Esophagus mucosa (tissue), 1 donor: Measurements from ENCODE around the gene MYMK. TPM values are rescaled to one million over a fixed set of nuclear protein-coding genes. Genes with fewer than 3 reads are reported as not detected.

Experiments
- ATAC-seq: fragments of 200-7000 bp; cut with Tn5 transposase; one replicate; pipeline ENCODE4 v1.9.1; 2020
- total RNA-seq: library from RNA; stranded (reverse); gene quantifications from one replicate; pipeline ENCODE4 v1.2.4, GENCODE V29; 2023
- donor health status: DM: yes; HTN: yes; CAD: no.

MYMK gene
- total RNA-seq, 1 donor from 2014 or later: not detected

GRCh38 chr9:133483611-133484010 is 41.1 kb downstream of the MYMK start:
- no peak for ATAC-seq

- peak; percentile 87 for ATAC-seq
Observed at GRCh38 chr9:133478851-133479711, 45.7 kb downstream of the MYMK start, which contains the start of gene SLC2A6. Gene SLC2A6 (minus strand): TSS chr9:133479099. CDS start chr9:133479059, 40 bp downstream.

DNA sequence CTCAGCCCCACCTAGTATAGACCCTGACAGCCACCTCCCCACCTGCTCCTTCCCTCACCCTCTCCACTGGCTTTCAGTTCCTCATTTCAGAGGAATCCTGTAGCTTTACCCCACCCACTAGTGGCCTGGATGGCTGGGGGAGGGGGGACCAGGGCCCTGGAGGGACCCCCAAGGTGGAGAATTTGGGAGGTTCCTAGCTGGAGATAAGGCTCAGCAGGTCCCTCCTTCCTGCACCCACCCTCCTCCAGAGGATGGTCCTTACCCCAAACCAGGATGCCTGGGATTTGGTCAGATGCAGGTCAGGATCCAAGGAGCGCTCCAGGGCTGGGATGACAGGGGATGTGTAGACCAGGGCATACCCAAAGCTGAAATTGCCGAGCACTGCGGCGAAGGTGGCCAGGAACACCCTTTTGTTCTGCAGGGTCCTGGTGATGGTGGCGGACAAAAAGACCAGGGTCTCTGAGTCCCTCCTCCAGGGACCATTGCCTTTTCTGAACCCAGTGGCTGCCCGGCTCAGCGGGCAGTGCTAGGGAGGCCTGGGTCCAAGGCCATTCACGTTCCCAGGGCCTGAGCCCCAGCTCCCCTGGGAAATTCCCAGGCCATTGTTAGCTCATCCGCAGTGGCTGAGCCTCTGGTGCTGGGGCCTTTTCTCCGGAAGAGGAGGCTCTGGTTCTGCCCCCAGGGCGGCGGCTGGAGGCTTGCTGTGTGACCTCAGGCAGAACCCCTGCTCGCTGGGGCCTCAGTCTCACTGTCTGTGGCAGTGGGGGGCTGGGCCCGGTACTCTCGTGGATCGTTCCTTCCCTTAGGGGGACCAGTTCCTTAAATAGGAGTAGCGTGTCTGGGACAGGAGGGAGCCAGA is 46.5 kb downstream of the MYMK start:
- peak; percentile 28 for ATAC-seq

DNA sequence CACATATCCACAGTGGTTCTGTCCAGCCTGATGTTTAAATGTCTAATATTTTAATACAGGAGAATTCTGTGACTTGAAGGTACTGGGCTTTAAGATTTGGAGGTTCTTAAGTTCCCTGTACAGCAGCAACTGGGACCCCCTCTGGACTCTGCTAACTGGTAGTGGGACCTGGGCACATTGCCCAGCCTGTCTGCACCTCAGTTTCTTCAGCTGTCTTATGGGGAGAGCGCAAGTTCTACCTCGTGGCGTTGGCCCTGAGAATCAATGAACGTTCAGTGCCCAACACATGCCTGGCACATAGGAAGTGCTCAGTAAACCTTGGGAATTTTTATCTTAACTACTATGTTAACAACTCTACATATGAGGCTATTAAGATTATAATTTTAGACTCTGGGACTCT is 47.3 kb downstream of the MYMK start:
- no peak for ATAC-seq

DNA sequence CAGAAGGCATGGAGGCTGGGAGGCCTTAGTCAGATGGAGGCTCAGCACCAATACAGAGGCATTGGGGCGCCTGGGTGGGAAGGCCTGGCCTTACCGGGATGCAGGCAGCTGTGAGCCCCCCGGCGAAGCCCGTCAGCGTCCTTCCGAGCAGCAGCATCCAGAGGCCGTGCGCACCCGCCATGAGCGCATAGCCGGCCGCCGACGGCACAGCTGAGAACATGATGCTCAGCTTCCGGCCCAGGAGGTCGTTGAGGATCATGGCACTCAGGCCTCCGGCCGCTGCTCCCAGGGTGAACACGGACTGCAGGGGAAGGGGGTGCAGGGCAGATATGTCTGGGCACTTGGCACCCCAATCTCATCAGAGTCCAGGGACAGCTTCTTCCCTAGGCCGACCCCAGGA is 47.8 kb downstream of the MYMK start:
- no peak for ATAC-seq

DNA sequence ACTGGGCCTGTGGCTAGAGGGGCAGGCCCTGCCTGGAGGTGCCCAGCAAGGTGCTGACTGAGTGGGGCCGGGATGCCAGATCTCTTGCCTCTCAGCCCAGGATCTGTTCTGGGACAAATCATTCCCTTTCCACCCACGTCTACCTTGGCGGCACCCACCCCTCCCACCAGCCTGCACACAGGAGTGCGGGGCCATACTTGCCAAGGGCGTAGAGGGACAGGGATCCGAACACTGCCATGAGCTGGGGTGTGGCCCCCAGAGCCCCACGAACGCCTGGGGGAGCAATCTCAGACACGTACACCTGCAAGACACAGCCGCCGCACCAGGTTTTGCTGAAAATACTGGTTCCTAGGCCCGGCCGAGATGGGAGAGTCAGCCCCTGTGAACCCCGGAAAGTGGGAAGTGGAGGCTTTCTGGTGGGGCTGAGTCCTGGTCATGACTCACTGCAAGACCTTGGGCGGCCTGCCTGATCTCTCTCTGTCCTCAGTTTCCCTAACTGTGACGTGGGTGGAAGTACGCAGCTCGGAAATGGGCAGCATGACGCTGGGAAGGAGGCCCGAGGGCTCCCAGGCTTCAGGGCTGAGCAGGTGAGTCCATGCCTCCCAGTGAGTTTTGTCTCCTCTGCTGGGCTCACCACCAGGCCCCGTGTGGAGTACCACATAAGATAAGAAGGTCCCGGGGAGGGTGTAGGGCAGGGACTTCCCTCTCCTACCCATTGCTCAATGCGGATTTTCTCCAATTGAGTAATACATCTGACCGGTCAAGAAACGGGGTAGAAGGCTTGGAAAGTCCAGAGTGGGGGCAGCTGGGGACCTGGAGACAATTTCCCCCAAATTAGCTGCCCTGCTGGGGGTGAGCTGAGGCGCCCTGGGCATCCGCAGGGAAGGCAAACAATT is 48.5 kb downstream of the MYMK start:
- ATAC-seq: no peak

- no peak for ATAC-seq
Observed at GRCh38 chr9:133475292-133476012, 49.3 kb downstream of the MYMK start.

DNA sequence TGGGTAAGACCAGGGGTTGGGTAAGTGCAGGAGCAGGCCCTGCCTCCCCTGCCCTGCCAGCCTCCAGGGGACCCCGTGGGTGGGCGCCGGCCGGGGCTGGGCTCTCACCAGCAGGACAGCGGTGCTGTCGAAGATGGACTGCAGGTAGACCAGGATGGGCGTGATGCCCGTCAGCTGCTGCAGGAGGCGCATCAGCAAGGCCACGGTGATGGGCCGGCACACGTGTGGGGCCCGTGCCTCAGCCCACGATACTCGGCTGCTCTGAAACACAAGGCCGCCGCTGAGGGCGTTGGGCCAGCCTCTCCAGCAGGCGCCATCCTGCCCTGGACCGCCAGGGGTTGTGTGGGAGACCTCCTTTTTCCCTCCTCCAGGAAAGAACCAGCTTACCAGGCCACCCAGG is 49.9 kb downstream of the MYMK start:
- no peak for ATAC-seq

- no peak for ATAC-seq
Observed at GRCh38 chr9:133474215-133474614, 50.5 kb downstream of the MYMK start.

DNA sequence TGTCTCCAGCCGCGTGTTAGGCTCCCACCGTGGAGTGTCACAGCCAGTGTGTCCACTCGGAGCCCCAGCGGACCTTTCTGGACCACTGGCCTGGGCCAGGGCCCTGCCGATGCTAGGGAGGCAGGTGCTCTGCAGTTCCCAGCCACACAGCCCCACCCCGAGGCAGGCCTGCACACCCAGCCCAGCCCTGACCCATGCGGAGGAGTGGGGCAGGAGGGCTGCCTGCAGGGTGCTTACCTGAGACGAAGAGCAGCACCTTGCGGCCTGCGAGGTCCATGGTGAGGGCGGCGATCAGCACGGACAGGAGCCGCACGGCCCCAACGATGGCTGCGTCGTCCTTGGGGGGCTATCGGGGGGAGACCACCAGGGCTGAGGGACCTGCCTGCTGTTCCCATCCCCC is 51.0 kb downstream of the MYMK start:
- no peak for ATAC-seq

DNA sequence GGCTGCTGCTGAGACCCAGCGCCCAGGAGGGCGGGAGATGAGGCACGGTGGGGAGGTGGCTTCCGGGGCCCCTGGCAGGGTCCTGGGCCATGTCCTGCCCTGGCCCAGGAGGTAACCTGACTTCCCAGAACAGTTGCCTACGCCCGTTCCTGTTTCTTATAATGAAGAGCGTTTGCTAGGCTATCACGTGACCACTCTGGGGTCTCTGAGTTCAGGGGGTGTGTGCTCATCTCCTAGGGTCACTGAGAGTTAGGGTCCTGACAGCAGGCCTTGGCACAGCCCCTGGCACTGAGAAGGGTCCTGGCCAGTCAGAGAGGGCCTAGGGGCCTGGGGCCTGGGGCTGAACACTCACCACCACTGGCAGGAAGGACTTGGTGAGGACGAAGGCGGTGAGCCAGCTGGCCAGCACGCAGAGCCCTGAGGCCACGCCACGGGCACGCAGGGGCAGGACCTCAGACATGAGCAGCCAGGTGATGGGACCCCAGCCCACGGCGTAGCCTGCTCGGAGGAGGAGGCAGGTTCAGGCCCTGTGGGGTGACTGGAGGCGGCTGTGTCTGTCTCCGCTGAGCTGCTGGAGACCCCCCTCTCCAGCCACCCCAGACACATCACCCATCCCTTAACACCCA is 51.9 kb downstream of the MYMK start:
- no peak for ATAC-seq

DNA sequence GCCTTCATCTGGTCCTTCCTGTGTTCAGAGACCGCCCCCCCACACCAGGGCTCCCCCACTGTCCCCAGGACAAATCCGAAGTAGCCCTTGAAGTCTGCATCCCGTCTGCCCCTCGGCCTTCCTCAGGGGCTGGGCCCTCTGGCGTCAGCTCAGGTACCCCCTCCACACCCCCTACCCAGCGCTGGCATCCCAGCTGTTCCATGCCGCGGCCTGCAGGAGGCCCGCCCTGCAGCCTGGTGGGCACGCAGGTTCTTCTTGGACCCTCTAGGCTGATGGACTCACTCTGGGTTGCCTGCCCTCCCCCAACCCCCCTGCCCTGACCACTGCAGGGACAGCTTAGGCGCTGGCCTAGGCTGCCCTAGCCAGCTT is 52.5 kb downstream of the MYMK start:
- ATAC-seq: no peak

DNA sequence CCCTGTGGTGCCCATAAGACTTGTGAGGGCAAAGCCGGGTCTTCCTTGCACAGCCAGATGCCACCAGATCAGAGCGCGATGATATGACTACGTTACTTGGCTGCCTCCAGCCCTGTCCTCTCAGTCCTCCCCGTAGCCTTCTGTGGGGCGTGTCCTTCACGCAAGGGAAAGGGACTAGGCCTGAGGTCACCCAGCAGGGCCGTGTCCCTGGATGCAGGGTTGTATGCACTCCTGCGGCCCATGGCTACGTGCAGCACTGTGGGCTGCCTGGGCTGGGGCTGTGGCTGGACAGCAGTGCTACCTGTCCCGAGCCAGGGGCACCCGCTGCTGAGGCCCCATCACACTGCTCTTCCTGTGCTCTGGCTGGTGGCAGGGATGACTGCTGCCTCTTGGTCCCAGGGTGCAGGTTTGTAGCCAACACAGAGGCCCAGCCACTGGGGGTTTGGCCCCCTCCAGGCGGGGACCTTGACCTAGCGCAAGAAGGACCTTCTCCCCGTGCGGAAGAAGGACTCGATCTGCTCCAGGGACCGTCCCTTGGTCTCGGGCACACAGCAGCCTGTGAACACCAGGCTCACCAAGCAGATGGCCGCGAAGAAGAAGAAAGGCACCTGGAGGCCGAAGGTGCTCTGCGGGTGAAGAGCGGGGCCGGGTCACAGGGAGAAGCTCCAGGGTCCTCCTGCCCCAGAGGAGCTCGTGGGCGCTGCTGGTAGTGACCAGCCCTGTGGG is 53.0 kb downstream of the MYMK start:
- no peak for ATAC-seq

DNA sequence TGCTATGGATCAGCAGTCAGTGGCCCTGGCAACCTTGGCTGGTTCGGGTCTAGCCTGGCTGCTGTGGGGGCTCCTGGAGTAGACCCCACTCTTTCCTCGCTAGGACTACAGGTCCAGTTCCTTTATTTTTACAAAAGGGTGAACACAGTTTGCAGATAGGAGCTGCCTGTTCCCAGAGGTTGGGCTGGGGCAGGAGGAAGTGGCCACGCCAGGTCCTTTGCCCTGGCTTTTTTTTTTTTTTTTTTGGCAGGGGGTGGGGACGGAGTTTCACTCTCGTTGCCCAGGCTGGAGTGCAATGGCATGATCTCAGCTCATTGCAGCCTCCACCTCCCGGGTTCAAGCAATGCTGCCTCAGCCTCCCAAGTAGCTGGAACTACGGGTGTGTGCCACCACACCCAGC is 53.8 kb downstream of the MYMK start:
- no peak for ATAC-seq

DNA sequence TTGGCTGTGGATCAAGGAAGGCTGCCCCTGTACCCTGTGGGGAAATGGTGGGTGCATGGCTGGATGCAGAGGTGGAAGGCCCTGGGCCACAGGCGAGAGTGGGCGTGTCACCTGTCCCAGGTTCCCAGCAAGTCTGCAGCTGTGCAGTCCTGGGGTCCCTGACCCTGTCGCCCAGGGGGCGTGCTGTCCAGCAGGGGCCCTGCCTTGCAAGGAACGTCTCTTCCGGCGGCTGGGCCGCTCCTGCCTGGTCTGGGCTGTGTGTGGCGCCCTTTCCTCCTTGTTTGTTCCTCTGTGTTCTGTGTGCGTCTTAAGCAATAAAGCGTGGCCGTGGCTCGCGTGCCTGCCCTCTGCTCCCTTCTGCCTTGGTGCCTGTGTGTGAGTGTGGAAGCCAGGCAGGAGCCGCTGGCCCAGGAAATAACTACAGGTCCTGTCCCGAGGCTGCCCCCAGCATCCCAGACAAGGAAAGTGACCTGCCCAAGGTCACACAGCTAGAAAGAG is 54.3 kb downstream of the MYMK start:
- ATAC-seq: no peak

GRCh38 chr9:133468777-133469421 is 55.9 kb downstream of the MYMK start:
- no peak for ATAC-seq

DNA sequence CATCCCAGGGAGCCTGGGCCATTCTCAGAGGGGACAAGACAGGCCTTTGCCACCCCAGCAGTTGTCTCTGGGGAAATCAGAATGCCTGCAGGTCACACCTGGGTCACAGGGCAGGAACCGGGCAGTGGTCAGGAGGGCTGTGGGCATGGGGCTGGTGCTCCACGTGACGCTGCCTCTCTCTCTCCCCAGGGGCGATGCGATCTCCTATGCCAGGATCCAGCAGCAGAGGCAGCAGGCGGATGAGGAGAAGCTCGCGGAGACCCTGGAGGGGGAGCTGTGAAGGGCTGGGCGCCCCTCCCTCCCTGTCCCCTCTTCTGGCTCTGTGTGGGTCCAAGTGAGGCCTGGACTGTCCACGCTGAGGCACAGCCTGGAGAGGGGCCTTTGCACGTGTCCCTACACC is 56.4 kb downstream of the MYMK start:
- no peak for ATAC-seq

DNA sequence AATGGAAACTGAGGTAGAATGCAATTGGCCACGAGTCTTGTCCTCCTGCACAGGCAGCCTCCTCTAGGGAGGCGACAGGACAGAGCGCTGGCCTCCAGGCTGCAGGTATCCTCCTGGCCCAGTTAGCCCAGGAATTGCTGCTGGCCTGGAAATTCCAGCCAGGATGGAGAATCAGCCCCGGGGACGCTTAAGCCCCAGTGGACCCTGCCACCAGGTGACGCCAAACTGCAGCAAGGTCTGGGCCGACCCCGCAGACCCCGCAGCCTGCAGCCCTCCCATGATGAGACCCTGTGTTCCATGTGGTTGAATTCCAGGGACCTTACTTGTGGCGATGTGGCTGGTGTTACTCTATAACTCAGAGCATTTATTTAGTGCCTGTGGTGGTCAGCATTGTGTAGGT is 57.7 kb downstream of the MYMK start:
- no peak for ATAC-seq

- no peak for ATAC-seq
Observed at GRCh38 chr9:133465984-133466383, 58.8 kb downstream of the MYMK start.

DNA sequence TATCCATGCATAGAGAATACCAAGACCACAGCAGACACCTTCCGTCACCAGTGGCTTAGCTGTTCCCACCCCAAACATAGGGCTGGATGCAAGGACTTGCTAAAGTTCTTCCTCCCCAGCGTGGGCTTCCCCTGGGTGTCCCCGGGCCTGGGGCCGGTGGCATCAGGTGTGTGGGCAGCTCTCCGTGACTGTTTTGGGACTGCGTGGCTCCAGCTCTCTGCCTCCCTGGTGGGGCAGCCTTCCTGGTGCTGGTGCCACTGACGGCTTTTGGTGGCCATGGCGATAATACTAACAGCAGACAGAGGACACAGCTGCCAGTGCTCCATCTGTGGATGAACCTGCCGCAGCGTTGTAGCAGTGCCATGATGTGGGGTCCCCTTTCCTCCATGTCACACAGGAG is 60.1 kb downstream of the MYMK start:
- ATAC-seq: no peak
